GM19025 (cell line): Measurements from ENCODE around the gene CBLB.
A peak's percentile ranks its signal among the peaks of the same experiment; 100 is the strongest.

Experiments used
- ATAC-seq: cut with Tn5 transposase; IDR thresholded peaks from one replicate; pipeline ENCODE4 v1.9.1; 2021; ENCODE audit warnings: mild to moderate bottlenecking, low read depth, moderate library complexity; ENCODE audit not compliant: unreplicated experiment

CBLB gene

GRCh38 chr3:105868742-105869530, at the start of gene CBLB:
Gene CBLB, minus strand, starts transcription at chr3:105869012. Its CDS starts 1,435 bp downstream, at chr3:105867577.
- peak; percentile 90 for ATAC-seq

GRCh38 chr3:105916767-105917166, 48.0 kb upstream of the CBLB start:
- no peak for ATAC-seq

- ATAC-seq: no peak
Observed at GRCh38 chr3:105915524-105915923, 46.7 kb upstream of the CBLB start.

- no peak for ATAC-seq
Observed at GRCh38 chr3:105913616-105914015, 44.8 kb upstream of the CBLB start.

GRCh38 chr3:105912891-105913290, 44.1 kb upstream of the CBLB start:
- ATAC-seq: no peak

GRCh38 chr3:105911496-105911895, 42.7 kb upstream of the CBLB start:
- no peak for ATAC-seq

- no peak for ATAC-seq
Observed at GRCh38 chr3:105907777-105908176, 39.0 kb upstream of the CBLB start.

GRCh38 chr3:105906836-105907235, 38.0 kb upstream of the CBLB start:
- no peak for ATAC-seq

GRCh38 chr3:105906345-105906744, 37.5 kb upstream of the CBLB start:
- no peak for ATAC-seq

- ATAC-seq: no peak
Observed at GRCh38 chr3:105905328-105905727, 36.5 kb upstream of the CBLB start.

GRCh38 chr3:105904678-105905284, 36.0 kb upstream of the CBLB start:
- ATAC-seq: no peak

- no peak for ATAC-seq
Observed at GRCh38 chr3:105904251-105904650, 35.4 kb upstream of the CBLB start.

GRCh38 chr3:105899516-105899915, 30.7 kb upstream of the CBLB start:
- no peak for ATAC-seq

GRCh38 chr3:105891101-105891500, 22.3 kb upstream of the CBLB start:
- ATAC-seq: no peak

- no peak for ATAC-seq
Observed at GRCh38 chr3:105888621-105889579, 20.1 kb upstream of the CBLB start.

GRCh38 chr3:105885256-105885655, 16.4 kb upstream of the CBLB start:
- ATAC-seq: no peak

GRCh38 chr3:105883798-105884377, 15.1 kb upstream of the CBLB start:
- ATAC-seq: no peak

- ATAC-seq: no peak
Observed at GRCh38 chr3:105880681-105881290, 12.0 kb upstream of the CBLB start.

- ATAC-seq: no peak
Observed at GRCh38 chr3:105878061-105878460, 9.2 kb upstream of the CBLB start.

GRCh38 chr3:105877336-105877910, 8.6 kb upstream of the CBLB start:
- ATAC-seq: no peak
